RWPE2 (cell line): ENCODE data around the gene NR1D2.

ENCODE experiments used
- ATAC-seq: fragments of 200-7000 bp; cut with Tn5 transposase; 3 replicates; pipeline ENCODE4 v1.9.1; 2021; ENCODE audit warnings: low read depth
- DNase-seq: peaks from one replicate; pipeline ENCODE4 v3.0.0-alpha.2; 2020; ENCODE audit warnings: low spot score
- H3K27ac ChIP-seq: fragments of 450-650 bp; 2 replicates; pipeline ENCODE4 v1.5.1; 2017; ENCODE audit warnings: mild to moderate bottlenecking; ENCODE audit not compliant: poor library complexity, severe bottlenecking
- H3K27me3 ChIP-seq: fragments of 250-450 bp; sonication (Bioruptor Pico); 2 replicates; pipeline ENCODE4 v1.5.1; 2021; ENCODE audit warnings: mild to moderate bottlenecking, moderate library complexity; ENCODE audit not compliant: insufficient read depth, poor library complexity, severe bottlenecking
- H3K36me3 ChIP-seq: fragments of 250-450 bp; sonication (Bioruptor Pico); 2 replicates; pipeline ENCODE4 v1.5.1; 2020; ENCODE audit warnings: low read depth, mild to moderate bottlenecking, moderate library complexity
- H3K4me1 ChIP-seq: fragments of 250-450 bp; sonication (Bioruptor Pico); 2 replicates; pipeline ENCODE4 v1.5.1; 2021; ENCODE audit warnings: mild to moderate bottlenecking, moderate library complexity; ENCODE audit not compliant: insufficient read depth, poor library complexity, severe bottlenecking
- H3K4me3 ChIP-seq: fragments of 250-450 bp; sonication (Bioruptor Pico); 2 replicates; pipeline ENCODE4 v1.5.1; 2021; ENCODE audit warnings: mild to moderate bottlenecking, moderate library complexity; ENCODE audit not compliant: severe bottlenecking
- H3K9me3 ChIP-seq: fragments of 250-450 bp; sonication (Bioruptor Pico); 2 replicates; pipeline ENCODE4 v1.5.1; 2021; ENCODE audit warnings: mild to moderate bottlenecking, moderate library complexity; ENCODE audit not compliant: severe bottlenecking
- CTCF ChIP-seq: fragments of 450-650 bp; IDR thresholded peaks from one replicate; pipeline ENCODE4 v1.5.1; 2017; ENCODE audit warnings: mild to moderate bottlenecking, moderate library complexity; ENCODE audit not compliant: poor library complexity, severe bottlenecking

Gene NR1D2

GRCh38 chr3:23996095-23996524, 51.0 kb downstream of the NR1D2 start:
- H3K9me3 ChIP-seq = no peaks in the 10 kb centered on the region
- no peaks in the 10 kb centered on the region for H3K36me3 ChIP-seq
- no peak for DNase-seq
- H3K27me3 ChIP-seq = no peaks in the 10 kb centered on the region
- peaks cover 7% of the 10 kb centered on the region for H3K4me1 ChIP-seq
- ATAC-seq = no peak
- TF ChIP-seq CTCF = no peak
- no peak overlapping the region for H3K4me3 ChIP-seq
- no peak overlapping the region for H3K27ac ChIP-seq

- Histone ChIP-seq H3K27me3 (no peaks in the 10 kb centered on the region), H3K4me1 (peaks cover under 1% of the 10 kb centered on the region), H3K4me3 (no peak overlapping the region), H3K36me3 (no peaks in the 10 kb centered on the region), H3K27ac (no peak overlapping the region), H3K9me3 (no peaks in the 10 kb centered on the region)
- no peak for DNase-seq
- no peak for ATAC-seq
- TF ChIP-seq CTCF = peak; percentile 98
Measured at GRCh38 chr3:23999012-23999641, 54.0 kb downstream of the NR1D2 start.

GRCh38 chr3:24002129-24002528, 57.0 kb downstream of the NR1D2 start:
- Histone ChIP-seq H3K4me3 (no peak overlapping the region), H3K36me3 (no peaks in the 10 kb centered on the region), H3K27me3 (no peaks in the 10 kb centered on the region), H3K9me3 (no peaks in the 10 kb centered on the region), H3K27ac (no peak overlapping the region), H3K4me1 (peaks cover 5% of the 10 kb centered on the region)
- no peak for TF ChIP-seq CTCF
- DNase-seq (no peak), ATAC-seq (no peak)

- no peaks in the 10 kb centered on the region for H3K9me3 ChIP-seq
- H3K4me1 ChIP-seq = peaks cover 5% of the 10 kb centered on the region
- DNase-seq (no peak), ATAC-seq (no peak)
- no peak for TF ChIP-seq CTCF
- no peak overlapping the region for H3K27ac ChIP-seq
- no peaks in the 10 kb centered on the region for H3K27me3 ChIP-seq
- H3K4me3 ChIP-seq = no peak overlapping the region
- H3K36me3 ChIP-seq = no peaks in the 10 kb centered on the region
Measured at GRCh38 chr3:24003466-24003865, 58.4 kb downstream of the NR1D2 start.

GRCh38 chr3:24004171-24004938, 59.3 kb downstream of the NR1D2 start:
- no peak for TF ChIP-seq CTCF
- Histone ChIP-seq H3K4me1 (peaks cover 5% of the 10 kb centered on the region), H3K27ac (no peak overlapping the region), H3K4me3 (no peak overlapping the region), H3K9me3 (no peaks in the 10 kb centered on the region), H3K36me3 (no peaks in the 10 kb centered on the region), H3K27me3 (no peaks in the 10 kb centered on the region)
- ATAC-seq (peak; percentile 65), DNase-seq (no peak)
